Measurements from ENCODE around the gene CEP350. TPM values are rescaled to one million over a fixed set of nuclear protein-coding genes. Genes with fewer than 3 reads are reported as not detected.

Gene CEP350
- total RNA-seq, 2 donors from 2014 or later: 43.3 to 67.4 TPM

DNA sequence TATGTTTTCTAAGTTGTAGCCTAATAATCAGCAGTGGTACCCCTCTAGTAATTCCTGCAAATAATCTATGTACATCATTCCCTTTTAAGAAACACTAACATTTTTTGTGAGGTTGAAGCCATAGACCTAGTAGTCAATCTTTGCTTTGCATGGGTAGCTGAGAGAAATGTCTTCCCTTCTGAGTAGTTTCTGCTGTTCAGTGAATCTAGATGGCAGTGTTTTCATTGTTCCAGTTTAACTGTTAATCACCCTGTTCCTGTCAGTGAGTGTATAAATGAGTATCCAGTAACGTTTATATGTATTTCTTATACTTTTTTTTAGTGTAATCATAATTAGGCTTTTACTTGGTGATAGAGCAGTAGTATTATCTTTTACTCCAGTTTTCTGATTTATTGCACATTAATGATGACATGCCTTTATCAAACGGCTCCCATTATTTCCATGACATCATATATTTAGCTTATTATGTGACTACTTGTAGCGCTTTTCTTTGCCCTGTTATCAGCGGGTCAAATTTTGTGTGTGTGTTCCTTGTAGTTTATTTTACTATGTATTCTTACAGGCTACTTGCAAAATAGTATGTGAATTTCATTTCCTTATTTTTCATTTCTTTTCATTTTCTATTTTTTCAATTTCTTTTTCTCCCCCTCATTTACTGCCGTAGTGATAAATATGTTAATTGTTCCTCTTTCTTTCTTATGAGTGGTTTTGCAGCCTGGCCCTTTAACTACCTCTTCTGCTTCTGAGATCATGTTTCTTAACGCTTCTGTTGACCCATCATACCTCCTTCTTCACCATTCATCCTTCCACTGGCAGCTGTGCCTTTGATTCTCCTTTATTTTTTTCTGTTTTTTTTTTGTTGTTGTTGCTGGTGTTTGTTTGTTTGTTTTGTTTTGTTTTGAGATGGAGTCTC, 18.8 kb downstream of the CEP350 start:
- intact Hi-C loops (cut with DNase I): no loop called here
- no peaks in the 10 kb centered on the region for H3K4me1 ChIP-seq (replicated peaks)
- TF ChIP-seq POLR2A (IDR thresholded peaks at IDR 0.05): no peak
- TF ChIP-seq, protein P1, sequence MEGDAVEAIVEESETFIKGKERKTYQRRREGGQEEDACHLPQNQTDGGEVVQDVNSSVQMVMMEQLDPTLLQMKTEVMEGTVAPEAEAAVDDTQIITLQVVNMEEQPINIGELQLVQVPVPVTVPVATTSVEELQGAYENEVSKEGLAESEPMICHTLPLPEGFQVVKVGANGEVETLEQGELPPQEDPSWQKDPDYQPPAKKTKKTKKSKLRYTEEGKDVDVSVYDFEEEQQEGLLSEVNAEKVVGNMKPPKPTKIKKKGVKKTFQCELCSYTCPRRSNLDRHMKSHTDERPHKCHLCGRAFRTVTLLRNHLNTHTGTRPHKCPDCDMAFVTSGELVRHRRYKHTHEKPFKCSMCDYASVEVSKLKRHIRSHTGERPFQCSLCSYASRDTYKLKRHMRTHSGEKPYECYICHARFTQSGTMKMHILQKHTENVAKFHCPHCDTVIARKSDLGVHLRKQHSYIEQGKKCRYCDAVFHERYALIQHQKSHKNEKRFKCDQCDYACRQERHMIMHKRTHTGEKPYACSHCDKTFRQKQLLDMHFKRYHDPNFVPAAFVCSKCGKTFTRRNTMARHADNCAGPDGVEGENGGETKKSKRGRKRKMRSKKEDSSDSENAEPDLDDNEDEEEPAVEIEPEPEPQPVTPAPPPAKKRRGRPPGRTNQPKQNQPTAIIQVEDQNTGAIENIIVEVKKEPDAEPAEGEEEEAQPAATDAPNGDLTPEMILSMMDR (IDR thresholded peaks at IDR 0.05): no peak
- TF ChIP-seq POLR2AphosphoS5 (IDR thresholded peaks at IDR 0.05): no peak

GRCh38 chr1:179976970-179977651, 22.5 kb downstream of the CEP350 start:
- DNase-seq (ENCODE audit: low spot score): no peak
- no peak for TF ChIP-seq POLR2A (IDR thresholded peaks at IDR 0.05)
- TF ChIP-seq, protein P1 (IDR thresholded peaks at IDR 0.05): no peak
- TF ChIP-seq POLR2AphosphoS5 (IDR thresholded peaks at IDR 0.05): no peak
- no peaks in the 10 kb centered on the region for H3K27me3 ChIP-seq (replicated peaks; ENCODE audit: insufficient read depth)
- no peaks in the 10 kb centered on the region for H3K4me1 ChIP-seq (replicated peaks)
- 65% methylated on average over 4 of the region's 4 CpGs for WGBS
- H3K4me3 ChIP-seq: no peak overlapping the region
- H3K27ac ChIP-seq: no peak overlapping the region
- intact Hi-C loops (cut with DNase I): no loop called here
- no peaks in the 10 kb centered on the region for H3K9me3 ChIP-seq
- no peaks in the 10 kb centered on the region for H3K36me3 ChIP-seq

More for the DNA sequence above, 18.8 kb downstream of the CEP350 start:
- H3K27ac ChIP-seq: no peak overlapping the region
- H3K36me3 ChIP-seq: no peaks in the 10 kb centered on the region
- DNase-seq (ENCODE audit: low spot score): no peak
- H3K4me3 ChIP-seq: no peak overlapping the region
- H3K9me3 ChIP-seq: no peaks in the 10 kb centered on the region
- H3K27me3 ChIP-seq (replicated peaks; ENCODE audit: insufficient read depth): no peaks in the 10 kb centered on the region
- 63% methylated on average over 6 of the region's 6 CpGs for WGBS

DNA sequence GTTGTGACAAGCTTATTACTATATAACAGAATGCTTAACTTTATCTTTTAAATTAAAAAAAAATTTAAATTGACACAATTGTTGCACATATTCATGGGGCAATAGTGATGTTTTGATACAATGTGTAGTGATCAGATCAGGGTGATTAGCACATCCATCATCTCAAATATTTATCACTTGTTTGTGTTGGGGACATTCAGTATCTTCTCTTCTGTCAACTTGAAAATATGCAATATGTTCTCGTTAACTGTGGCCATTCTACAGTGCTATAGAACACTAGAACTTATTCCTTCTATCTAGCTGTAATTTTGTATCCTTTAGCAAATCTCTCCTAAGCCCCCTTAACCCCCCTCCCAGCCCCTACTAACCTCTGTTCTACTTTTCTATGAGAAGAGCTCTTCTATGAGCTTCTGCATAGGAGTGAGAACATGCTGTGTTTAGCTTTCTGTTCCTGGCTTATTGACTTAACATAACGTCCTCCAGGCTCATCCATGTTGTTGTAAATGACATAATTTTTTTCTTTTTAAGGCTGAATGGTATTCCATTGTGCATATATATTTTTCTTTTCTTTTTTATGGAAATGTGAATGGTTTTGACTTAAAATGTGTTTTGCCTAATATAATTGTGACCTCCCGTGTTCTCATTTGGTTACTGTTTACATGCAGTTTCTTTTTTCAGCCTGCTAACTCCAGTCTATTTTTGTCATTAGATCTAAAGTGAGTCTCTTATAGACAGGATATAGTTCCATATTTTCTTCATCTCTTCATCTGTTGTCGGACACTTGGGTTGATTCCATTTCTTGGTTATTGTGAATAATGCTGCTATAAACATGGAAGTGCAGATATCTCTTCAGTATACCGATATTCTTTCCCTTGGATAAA, 23.8 kb downstream of the CEP350 start:
- Histone ChIP-seq H3K27ac (no peak overlapping the region), H3K36me3 (no peaks in the 10 kb centered on the region), H3K9me3 (no peaks in the 10 kb centered on the region), H3K27me3 (replicated peaks; ENCODE audit: insufficient read depth) (no peaks in the 10 kb centered on the region), H3K4me1 (replicated peaks) (no peaks in the 10 kb centered on the region), H3K4me3 (no peak overlapping the region)
- no peak for TF ChIP-seq POLR2AphosphoS5 (IDR thresholded peaks at IDR 0.05)
- no peak for TF ChIP-seq POLR2A (IDR thresholded peaks at IDR 0.05)
- TF ChIP-seq, protein P1 (IDR thresholded peaks at IDR 0.05): no peak
- DNase-seq (ENCODE audit: low spot score): no peak
- intact Hi-C loops (cut with DNase I): no loop called here
- WGBS: 69% methylated on average over 5 of the region's 5 CpGs

DNA sequence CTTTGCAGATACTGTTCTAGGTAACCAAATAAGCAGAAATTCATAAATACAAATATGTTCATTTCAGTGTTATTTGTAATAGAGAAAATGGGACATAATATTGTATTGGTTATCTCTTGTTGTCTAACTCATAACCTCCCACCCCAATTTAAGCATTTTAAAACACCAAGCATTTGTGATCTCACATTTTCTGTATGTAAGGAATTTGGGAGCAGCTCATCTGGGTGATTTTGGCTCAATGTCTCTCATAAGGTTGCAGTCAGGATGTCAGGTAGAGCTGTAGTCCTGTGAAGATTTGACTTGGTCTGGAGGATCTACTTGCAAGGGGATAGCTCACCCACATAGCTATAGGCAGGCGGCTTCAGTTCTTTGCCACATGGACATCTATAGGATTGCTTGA, 29.5 kb downstream of the CEP350 start:
- no peaks in the 10 kb centered on the region for H3K9me3 ChIP-seq
- DNase-seq (ENCODE audit: low spot score): no peak
- H3K27me3 ChIP-seq (replicated peaks; ENCODE audit: insufficient read depth): no peaks in the 10 kb centered on the region
- H3K4me3 ChIP-seq: no peak overlapping the region
- H3K36me3 ChIP-seq: no peaks in the 10 kb centered on the region
- WGBS: 100% methylated on average over 1 of the region's 1 CpG
- H3K27ac ChIP-seq: no peak overlapping the region
- TF ChIP-seq, protein P1 (IDR thresholded peaks at IDR 0.05): no peak
- no peak for TF ChIP-seq POLR2AphosphoS5 (IDR thresholded peaks at IDR 0.05)
- TF ChIP-seq POLR2A (IDR thresholded peaks at IDR 0.05): no peak
- intact Hi-C loops (cut with DNase I): no loop called here
- H3K4me1 ChIP-seq (replicated peaks): no peaks in the 10 kb centered on the region
